Chondrocyte (in vitro differentiated cells): ENCODE measurements around the gene AAK1. TPM values are rescaled to one million over a fixed set of nuclear protein-coding genes. Genes with fewer than 3 reads are reported as not detected.

Source experiments
- DNase-seq: peaks from one replicate; pipeline ENCODE4 v3.0.0; 2021; ENCODE audit warnings: mixed read lengths, low spot score
- H3K27ac Mint-ChIP-seq: one replicate; pipeline ENCODE4 v1.8.0; 2021; ENCODE audit warnings: mild to moderate bottlenecking, moderate library complexity, mixed read lengths; ENCODE audit not compliant: unreplicated experiment
- H3K27me3 Mint-ChIP-seq: 2 replicates; pipeline ENCODE4 v1.8.0; 2021; ENCODE audit warnings: low read depth, mixed read lengths
- H3K36me3 Mint-ChIP-seq: 2 replicates; pipeline ENCODE4 v1.8.0; 2021; ENCODE audit warnings: low read depth, mixed read lengths
- H3K4me1 Mint-ChIP-seq: 2 replicates; pipeline ENCODE4 v1.8.0; 2021; ENCODE audit warnings: low read depth, mild to moderate bottlenecking, mixed read lengths
- H3K4me3 Mint-ChIP-seq: one replicate; pipeline ENCODE4 v1.8.0; 2021; ENCODE audit warnings: mild to moderate bottlenecking, moderate library complexity, mixed read lengths; ENCODE audit not compliant: unreplicated experiment
- H3K9me3 Mint-ChIP-seq: 2 replicates; pipeline ENCODE4 v1.8.0; 2021; ENCODE audit warnings: low read depth, mixed read lengths
- CTCF ChIP-seq: fragments of 200-600 bp; sonication (generic); IDR thresholded peaks from 2 replicates; pipeline ENCODE4 v1.5.0; 2021; ENCODE audit warnings: antibody characterized with exemption, mild to moderate bottlenecking, moderate library complexity
- total RNA-seq: library from RNA; stranded (reverse); gene quantifications from 3 replicates; pipeline ENCODE4 v1.2.1, GENCODE V29; 2021

The AAK1 gene
- total RNA-seq, 1 donor from 2014 or later: 97.2 TPM

GRCh38 chr2:69639266-69639665, 4.3 kb downstream of the AAK1 start:
- DNase-seq: no peak
- H3K4me1 Mint-ChIP-seq: peaks cover 58% of the 10 kb centered on the region
- TF ChIP-seq CTCF: no peak
- peak overlapping the region; percentile 13 for H3K4me3 Mint-ChIP-seq
- peak overlapping the region; percentile 46 for H3K27ac Mint-ChIP-seq
- no peaks in the 10 kb centered on the region for H3K27me3 Mint-ChIP-seq
- H3K36me3 Mint-ChIP-seq: peaks cover 4% of the 10 kb centered on the region
- H3K9me3 Mint-ChIP-seq: no peaks in the 10 kb centered on the region

- Mint-ChIP-seq H3K4me3 (no peak overlapping the region), H3K36me3 (peaks cover 4% of the 10 kb centered on the region), H3K27me3 (no peaks in the 10 kb centered on the region), H3K4me1 (peaks cover 58% of the 10 kb centered on the region), H3K9me3 (no peaks in the 10 kb centered on the region), H3K27ac (no peak overlapping the region)
- no peak for DNase-seq
- TF ChIP-seq CTCF: no peak
Measured at GRCh38 chr2:69638630-69639029, 4.9 kb downstream of the AAK1 start.

GRCh38 chr2:69637923-69638322, 5.6 kb downstream of the AAK1 start:
- H3K36me3 Mint-ChIP-seq: peaks cover 4% of the 10 kb centered on the region
- peaks cover 58% of the 10 kb centered on the region for H3K4me1 Mint-ChIP-seq
- no peak for DNase-seq
- TF ChIP-seq CTCF: no peak
- H3K4me3 Mint-ChIP-seq: no peak overlapping the region
- H3K9me3 Mint-ChIP-seq: no peaks in the 10 kb centered on the region
- no peaks in the 10 kb centered on the region for H3K27me3 Mint-ChIP-seq
- no peak overlapping the region for H3K27ac Mint-ChIP-seq

GRCh38 chr2:69636395-69636794, 7.1 kb downstream of the AAK1 start:
- H3K27me3 Mint-ChIP-seq: no peaks in the 10 kb centered on the region
- H3K4me3 Mint-ChIP-seq: no peak overlapping the region
- peaks cover 4% of the 10 kb centered on the region for H3K36me3 Mint-ChIP-seq
- DNase-seq: no peak
- no peak overlapping the region for H3K27ac Mint-ChIP-seq
- no peak for TF ChIP-seq CTCF
- H3K9me3 Mint-ChIP-seq: no peaks in the 10 kb centered on the region
- H3K4me1 Mint-ChIP-seq: peaks cover 49% of the 10 kb centered on the region

GRCh38 chr2:69635432-69635831, 8.1 kb downstream of the AAK1 start:
- no peaks in the 10 kb centered on the region for H3K9me3 Mint-ChIP-seq
- H3K27ac Mint-ChIP-seq: no peak overlapping the region
- H3K36me3 Mint-ChIP-seq: peaks cover 4% of the 10 kb centered on the region
- peaks cover 44% of the 10 kb centered on the region for H3K4me1 Mint-ChIP-seq
- DNase-seq: no peak
- TF ChIP-seq CTCF: no peak
- H3K4me3 Mint-ChIP-seq: no peak overlapping the region
- no peaks in the 10 kb centered on the region for H3K27me3 Mint-ChIP-seq
